ENCODE measurements around the gene EIF3K. TPM values are rescaled to one million over a fixed set of nuclear protein-coding genes. Genes with fewer than 3 reads are reported as not detected.
A peak's percentile ranks its signal among the peaks of the same experiment; 100 is the strongest.

Gene EIF3K
- total RNA-seq, 4 donors from 2014 or later: 326 to 534 (median 466) TPM

DNA sequence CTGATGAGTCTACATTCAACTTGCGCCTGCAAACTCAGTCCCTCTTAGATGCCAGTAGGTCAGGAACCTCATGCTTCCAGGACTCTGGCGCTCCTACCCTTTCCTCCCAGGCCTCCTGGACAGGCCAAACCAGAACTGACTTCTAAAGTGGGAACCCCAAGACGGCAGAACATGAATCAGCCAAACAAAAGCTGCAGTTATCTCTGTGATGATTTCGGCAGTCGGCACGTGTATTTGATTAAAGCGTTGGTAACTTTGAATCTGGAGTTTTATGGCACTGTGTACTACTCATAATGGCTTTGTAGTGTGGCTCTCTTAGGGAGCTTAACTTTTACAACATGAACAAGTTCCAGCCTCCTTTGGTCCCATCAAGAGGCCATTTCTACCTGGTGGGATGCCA lies 42.1 kb downstream of the EIF3K start:
- peaks cover 12 to 100% (median 88%) of the 10 kb centered on the region in 4 donors for H3K4me1 ChIP-seq
- H3K4me3 ChIP-seq: no peak overlapping the region
- H3K27me3 ChIP-seq: no peaks in the 10 kb centered on the region
- H3K27ac ChIP-seq: peak overlapping the region in 3 of 4 donors; percentile 81 to 93 (median 92)
- 50 to 55% methylated on average over 7 of the region's 7 CpGs for WGBS, 2 donors
- DNase-seq (ENCODE audit: low spot score in 2 of 2): no peak
- TF ChIP-seq, protein P1, sequence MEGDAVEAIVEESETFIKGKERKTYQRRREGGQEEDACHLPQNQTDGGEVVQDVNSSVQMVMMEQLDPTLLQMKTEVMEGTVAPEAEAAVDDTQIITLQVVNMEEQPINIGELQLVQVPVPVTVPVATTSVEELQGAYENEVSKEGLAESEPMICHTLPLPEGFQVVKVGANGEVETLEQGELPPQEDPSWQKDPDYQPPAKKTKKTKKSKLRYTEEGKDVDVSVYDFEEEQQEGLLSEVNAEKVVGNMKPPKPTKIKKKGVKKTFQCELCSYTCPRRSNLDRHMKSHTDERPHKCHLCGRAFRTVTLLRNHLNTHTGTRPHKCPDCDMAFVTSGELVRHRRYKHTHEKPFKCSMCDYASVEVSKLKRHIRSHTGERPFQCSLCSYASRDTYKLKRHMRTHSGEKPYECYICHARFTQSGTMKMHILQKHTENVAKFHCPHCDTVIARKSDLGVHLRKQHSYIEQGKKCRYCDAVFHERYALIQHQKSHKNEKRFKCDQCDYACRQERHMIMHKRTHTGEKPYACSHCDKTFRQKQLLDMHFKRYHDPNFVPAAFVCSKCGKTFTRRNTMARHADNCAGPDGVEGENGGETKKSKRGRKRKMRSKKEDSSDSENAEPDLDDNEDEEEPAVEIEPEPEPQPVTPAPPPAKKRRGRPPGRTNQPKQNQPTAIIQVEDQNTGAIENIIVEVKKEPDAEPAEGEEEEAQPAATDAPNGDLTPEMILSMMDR (IDR thresholded peaks at IDR 0.05): no peak
- TF ChIP-seq POLR2A (IDR thresholded peaks at IDR 0.05) (no peak), EP300 (IDR thresholded peaks at IDR 0.05) (no peak)
- H3K36me3 ChIP-seq: no peaks in the 10 kb centered on the region
- H3K9me3 ChIP-seq: no peaks in the 10 kb centered on the region

- DNase-seq (ENCODE audit: low spot score in 2 of 2): no peak
- H3K4me1 ChIP-seq: peaks cover 11 to 100% (median 88%) of the 10 kb centered on the region in 4 donors
Observed at GRCh38 chr19:38661996-38662395, 43.0 kb downstream of the EIF3K start.

DNA sequence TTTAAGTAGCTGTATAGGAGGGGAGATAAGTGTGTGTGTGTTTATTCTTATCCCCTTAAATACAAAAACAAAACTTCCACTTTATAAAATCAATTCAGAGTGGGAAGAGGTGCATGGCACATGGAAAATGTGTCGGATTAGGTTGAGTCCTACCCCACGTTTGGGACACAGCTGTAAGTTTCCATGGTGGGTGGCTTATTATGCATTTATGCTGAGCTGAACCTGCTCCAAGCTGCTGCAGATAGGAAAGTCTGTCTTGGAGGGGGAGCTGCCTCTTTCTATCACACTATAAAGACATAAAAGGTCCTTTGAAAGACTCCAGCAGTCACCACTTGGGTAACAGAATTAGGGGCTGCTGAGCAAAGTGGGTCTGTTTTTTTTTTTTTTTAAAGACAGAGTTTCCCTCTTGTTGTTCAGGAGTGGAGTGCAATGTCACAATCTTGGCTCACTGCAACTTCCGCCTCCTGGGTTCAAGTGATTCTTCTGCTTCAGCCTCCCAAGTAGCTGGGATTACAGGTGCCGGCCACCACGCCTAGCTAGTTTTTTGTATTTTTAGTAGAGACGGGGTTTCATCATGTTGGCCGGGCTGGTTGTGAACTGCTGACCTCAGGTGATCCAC lies 43.7 kb downstream of the EIF3K start:
- Histone ChIP-seq H3K36me3 (no peaks in the 10 kb centered on the region), H3K27ac (peak overlapping the region; percentile 81 to 93 (median 87)), H3K4me3 (no peak overlapping the region), H3K4me1 (peaks cover 4 to 100% (median 88%) of the 10 kb centered on the region in 4 donors), H3K9me3 (no peaks in the 10 kb centered on the region), H3K27me3 (no peaks in the 10 kb centered on the region)
- TF ChIP-seq POLR2A (IDR thresholded peaks at IDR 0.05) (peak in 1 of 2 donors; percentile 2), EP300 (IDR thresholded peaks at IDR 0.05) (no peak)
- TF ChIP-seq, protein P1 (IDR thresholded peaks at IDR 0.05): no peak
- no peak for DNase-seq (ENCODE audit: low spot score in 2 of 2)
- 57 to 60% methylated on average over 7 of the region's 7 CpGs for WGBS, 2 donors

More at GRCh38 chr19:38661996-38662395, 43.0 kb downstream of the EIF3K start:
- no peak for TF ChIP-seq POLR2A (IDR thresholded peaks at IDR 0.05)
- TF ChIP-seq EP300 (IDR thresholded peaks at IDR 0.05): no peak
- TF ChIP-seq, protein P1 (IDR thresholded peaks at IDR 0.05): no peak
- Histone ChIP-seq H3K36me3 (no peaks in the 10 kb centered on the region), H3K27me3 (no peaks in the 10 kb centered on the region), H3K4me3 (no peak overlapping the region), H3K9me3 (no peaks in the 10 kb centered on the region), H3K27ac (peak overlapping the region; percentile 81 to 93 (median 87))
- WGBS, 2 donors: 16 to 20% methylated on average over 1 of the region's 1 CpG

DNA sequence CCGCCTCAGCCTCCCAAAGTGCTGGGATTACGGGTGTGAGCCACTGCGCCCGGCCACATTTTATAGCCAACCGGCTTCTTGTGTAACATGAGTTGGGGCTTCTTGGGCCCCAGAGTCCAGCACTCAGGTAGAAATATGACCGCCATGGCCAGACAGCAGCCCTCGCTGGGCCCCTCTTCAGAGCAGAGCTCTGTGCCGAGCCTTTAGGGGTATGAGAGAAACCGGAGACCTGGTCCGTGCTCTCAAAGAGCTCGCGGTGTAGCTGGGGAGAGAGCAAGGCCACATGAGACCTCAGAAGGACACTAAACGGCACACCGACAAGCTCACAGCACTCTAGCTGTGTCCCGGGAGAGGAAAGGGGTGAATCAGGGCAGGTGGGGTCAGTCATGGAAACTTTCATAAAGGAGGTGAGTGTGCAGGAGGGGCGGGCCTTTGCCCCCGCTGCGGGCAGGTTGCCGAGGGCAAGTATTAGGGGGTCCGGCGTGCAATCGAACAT lies 44.2 kb downstream of the EIF3K start:
- Histone ChIP-seq H3K4me1 (peaks cover 3 to 100% (median 89%) of the 10 kb centered on the region in 4 donors), H3K27me3 (no peaks in the 10 kb centered on the region)
- 72 to 75% methylated on average over 22 of the region's 22 CpGs for WGBS, 2 donors

More for the DNA sequence above, 44.2 kb downstream of the EIF3K start:
- Histone ChIP-seq H3K9me3 (no peaks in the 10 kb centered on the region), H3K27ac (peak overlapping the region; percentile 81 to 93 (median 87)), H3K36me3 (no peaks in the 10 kb centered on the region), H3K4me3 (peak overlapping the region in 1 of 4 donors; percentile 3)
- TF ChIP-seq EP300 (IDR thresholded peaks at IDR 0.05): no peak
- TF ChIP-seq, protein P1 (IDR thresholded peaks at IDR 0.05): no peak
- no peak for TF ChIP-seq POLR2A (IDR thresholded peaks at IDR 0.05)
- DNase-seq (ENCODE audit: low spot score in 2 of 2): no peak

Measured in tibial nerve (tissue), 4 donors.